HG03066 (cell line): ENCODE measurements around the gene ENPEP.
"Not testable (repeated sequence)": the region's sequence is repeated elsewhere in the genome, so short reads cannot be mapped to it uniquely, and the experiment has no call there.

Source experiments
- ATAC-seq: cut with Tn5 transposase; IDR thresholded peaks from one replicate; pipeline ENCODE4 v1.9.1; 2021; ENCODE audit warnings: low read depth; ENCODE audit not compliant: unreplicated experiment

Gene ENPEP

DNA sequence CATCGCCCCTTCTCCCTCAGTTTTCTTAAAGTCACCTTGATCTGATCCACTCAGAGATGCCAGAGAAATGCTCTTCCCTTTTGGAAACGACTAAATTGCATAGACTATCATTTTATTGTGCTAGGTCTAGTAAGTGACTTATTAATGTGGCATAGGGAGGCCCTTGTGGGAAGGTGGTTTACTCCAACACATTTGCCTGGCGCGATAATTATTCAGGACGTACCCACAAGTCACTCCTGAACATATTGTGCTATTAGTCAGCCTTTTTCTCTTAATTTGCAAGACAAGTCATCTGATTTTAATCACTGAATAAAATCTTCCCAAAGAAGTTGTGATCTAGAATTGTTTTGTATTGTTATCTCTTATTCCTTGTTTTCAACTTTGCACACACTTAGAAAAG is 7.6 kb downstream of the ENPEP start:
- no peak for ATAC-seq

DNA sequence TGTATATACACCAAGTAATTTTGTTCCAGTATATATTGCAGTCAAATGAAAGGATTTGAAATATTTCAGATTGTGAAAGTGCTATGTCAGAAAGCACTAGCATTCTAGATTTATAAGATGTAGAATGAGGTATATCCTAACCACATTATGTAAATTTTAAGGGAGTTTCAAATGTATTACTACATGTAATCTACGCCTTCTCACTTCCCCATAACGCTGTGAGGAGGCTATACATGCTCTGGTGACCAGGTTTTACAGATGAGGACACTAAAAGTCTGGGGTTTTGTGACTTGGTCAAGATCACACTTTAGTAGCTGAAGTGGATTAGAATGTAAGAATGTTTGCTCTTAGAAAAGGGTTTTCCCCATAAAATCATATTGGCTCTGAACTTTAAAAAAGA is 8.1 kb downstream of the ENPEP start:
- ATAC-seq = peak; percentile 98

DNA sequence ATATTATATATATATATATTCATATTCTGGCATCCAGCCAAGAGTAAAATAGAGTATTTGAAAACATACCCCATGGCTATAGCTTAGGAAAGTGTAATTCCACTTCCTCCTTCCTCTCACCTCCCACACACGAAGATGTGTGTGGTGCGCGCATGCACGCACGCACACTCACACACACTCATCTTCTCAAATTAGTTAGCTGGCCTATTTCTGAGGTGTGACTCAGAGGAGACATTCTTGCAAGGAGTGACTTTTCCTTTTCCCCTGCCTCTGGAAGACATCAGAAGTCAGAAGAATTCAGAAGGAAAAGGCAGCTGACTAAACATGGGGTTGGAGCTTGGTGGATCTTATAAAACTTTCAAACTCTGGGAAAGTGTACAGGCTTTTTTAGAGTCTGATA is 8.8 kb downstream of the ENPEP start:
- ATAC-seq = peak; percentile 51

- no peak for ATAC-seq
Observed at GRCh38 chr4:110485452-110485851, 9.5 kb downstream of the ENPEP start.

- no peak for ATAC-seq
Observed at GRCh38 chr4:110486256-110486655, 10.3 kb downstream of the ENPEP start.

DNA sequence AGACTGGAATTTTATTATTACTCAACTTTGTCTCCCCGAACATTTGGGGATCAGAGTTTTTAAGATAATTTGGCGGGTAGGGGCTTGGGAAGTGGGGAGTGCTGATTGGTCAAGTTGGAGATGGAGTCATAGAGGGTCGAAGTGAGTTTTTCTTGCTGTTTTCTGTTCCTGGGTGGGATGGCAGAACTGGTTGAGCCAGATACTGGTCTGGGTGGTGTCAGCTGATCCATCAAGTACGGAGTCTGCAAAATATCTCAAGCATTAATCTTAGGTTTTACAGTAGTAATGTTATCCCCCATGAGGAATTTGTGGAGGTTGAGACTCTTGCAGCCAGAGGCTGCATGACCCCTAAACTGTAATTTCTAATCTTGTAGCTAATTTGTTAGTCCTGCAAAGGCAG is 10.9 kb downstream of the ENPEP start:
- not testable (repeated sequence) for ATAC-seq

GRCh38 chr4:110487873-110488272 is 11.9 kb downstream of the ENPEP start:
- ATAC-seq = no peak

DNA sequence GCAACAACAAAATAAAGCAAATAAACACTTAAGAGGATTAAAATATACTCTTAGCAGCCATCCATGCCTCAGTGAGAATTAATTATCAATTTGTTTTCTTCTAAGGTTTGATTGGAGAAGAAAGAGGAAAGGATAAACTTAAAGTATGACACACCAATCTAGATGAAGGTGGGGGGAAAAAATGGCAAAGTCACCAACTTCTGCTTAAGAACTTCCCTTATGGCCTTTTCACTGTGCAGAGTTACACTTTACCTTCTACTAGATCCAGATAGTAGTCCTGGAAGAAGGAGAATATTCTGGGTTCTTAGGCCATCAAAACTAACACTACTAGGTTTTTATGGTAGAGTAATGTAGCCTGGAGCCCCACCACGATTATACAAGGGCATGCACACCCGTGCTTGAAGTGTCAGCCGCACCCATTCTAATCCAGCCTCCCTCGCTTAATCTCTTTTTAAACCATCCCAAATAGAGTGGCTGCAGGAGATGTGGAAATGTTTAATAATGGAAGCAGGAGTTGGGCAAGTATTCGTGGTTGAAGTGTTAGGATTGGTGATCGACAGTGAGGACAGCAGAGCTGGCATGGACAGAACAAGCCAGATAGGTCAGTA is 14.1 kb downstream of the ENPEP start:
- no peak for ATAC-seq

- no peak for ATAC-seq
Observed at GRCh38 chr4:110492522-110492921, 16.6 kb downstream of the ENPEP start.

DNA sequence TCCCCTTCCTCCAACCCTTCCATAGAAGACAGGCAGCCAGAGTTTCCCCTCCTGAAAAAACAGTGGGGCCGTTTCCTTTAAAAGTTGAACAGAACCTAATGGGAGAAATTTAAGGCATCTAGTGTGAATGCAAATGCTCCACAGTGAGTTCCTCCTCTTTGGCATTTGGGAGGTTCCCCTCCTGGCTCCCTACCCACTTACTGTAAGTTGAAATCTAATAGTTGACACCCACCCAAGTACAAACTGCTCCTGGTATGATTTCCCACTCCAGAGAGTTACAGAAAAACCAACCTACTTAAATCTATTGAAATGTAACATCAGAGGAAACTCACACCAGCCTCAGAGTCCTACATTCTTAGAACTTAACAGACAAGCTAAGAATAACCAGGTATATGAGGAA is 17.6 kb downstream of the ENPEP start:
- no peak for ATAC-seq

- no peak for ATAC-seq
Observed at GRCh38 chr4:110498420-110498819, 22.5 kb downstream of the ENPEP start.

DNA sequence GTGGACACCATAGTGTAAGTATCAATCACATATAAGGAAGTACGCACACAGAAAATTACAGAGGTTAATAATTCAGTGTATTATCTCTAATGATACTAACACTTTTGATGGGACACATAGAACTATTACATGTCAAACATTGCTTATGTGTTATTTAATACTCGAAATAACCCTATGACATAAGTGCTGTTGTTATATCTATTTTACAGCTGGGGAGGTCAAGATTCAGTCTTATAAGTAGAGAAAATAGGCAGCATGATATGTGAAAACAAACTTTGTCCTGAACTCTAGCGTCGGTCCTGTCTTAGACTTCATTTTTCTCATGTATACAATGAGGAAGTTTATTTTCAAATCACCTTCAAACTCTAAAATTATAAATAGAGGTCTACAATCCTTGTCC is 23.2 kb downstream of the ENPEP start:
- no peak for ATAC-seq

DNA sequence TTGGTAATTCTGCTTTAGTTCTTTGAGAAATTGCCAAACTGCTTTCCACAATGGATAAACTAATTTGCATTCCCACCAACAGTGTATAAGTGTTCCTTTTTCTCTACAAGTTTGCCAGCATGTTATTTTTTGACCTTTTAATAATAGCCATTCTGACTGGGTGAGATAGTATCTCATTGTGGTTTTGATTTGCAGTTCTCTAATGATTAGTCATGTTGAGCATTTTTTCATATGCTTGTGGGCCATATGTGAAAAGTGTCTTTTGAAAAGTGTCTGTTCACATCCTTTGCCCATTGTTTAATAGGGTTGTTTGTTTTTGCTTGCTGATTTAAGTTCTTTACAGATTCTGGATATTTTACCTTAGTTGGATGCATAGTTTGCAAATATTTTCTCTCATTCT is 25.9 kb downstream of the ENPEP start:
- ATAC-seq = no peak

- no peak for ATAC-seq
Observed at GRCh38 chr4:110503270-110504083, 27.5 kb downstream of the ENPEP start.

- no peak for ATAC-seq
Observed at GRCh38 chr4:110504084-110504435, 28.1 kb downstream of the ENPEP start.

GRCh38 chr4:110505440-110505839 is 29.5 kb downstream of the ENPEP start:
- no peak for ATAC-seq

- no peak for ATAC-seq
Observed at GRCh38 chr4:110508827-110509710, 33.1 kb downstream of the ENPEP start.

- ATAC-seq = no peak
Observed at GRCh38 chr4:110510277-110510676, 34.3 kb downstream of the ENPEP start.

DNA sequence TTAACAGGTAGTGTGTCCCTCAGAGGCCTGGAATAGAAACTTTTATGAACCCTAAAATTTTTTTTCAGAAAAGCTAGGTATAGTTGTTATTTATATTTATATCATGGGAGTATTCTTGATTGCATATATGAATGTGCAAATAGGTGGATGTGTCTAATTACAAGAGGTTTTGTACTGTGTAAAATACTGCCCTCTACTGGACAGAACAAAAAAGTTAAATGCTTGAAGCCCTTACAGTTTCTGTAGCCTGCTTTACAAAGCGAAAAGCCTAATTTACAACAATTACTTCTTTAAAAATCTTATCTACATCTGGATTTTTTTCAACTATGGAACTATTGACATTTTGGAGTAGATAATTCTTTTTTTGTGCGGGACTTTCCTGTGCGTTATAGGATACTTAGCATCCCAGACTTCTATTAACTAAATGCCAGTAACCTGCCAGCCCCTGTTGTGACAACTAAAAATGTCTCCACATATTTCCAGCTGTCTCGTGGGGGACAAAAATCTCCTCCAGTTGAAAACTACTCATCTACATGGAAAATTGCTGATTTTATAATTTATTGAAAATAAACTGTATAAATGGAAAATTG is 35.1 kb downstream of the ENPEP start:
- ATAC-seq = no peak

GRCh38 chr4:110512901-110513300 is 36.9 kb downstream of the ENPEP start:
- no peak for ATAC-seq

DNA sequence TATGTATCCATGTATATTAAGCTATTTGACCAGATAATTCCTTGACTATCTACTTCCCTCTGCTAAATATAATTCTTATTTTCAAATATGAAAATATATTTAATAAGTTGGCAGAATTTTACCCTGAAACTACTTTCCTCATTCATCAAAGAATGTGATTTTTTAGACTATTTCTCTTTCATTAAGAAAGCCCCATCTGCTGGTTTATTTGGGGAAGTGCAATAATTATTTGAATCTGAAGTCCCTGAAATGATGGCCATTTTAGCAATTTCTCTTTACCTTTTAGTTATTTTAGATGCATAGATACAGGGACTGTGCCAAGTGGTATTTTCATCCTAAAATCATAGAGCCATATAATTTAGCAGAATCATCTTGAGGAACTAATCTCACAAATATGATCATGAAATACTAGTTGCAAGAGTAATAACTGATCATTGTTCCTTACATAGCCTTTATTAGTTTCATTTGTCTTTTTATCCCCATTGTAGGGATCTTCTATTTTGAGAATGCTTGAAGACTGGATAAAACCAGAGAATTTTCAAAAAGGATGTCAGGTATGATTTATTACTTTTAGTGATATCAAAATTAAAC is 39.0 kb downstream of the ENPEP start:
- ATAC-seq = no peak
